HepG2 (cell line): ENCODE measurements around the gene EARS2. TPM values are rescaled to one million over a fixed set of nuclear protein-coding genes. Genes with fewer than 3 reads are reported as not detected.

Source experiments
- CBX2 ChIP-seq, 2 experiments: fragments of 200-600 bp in 1 of 2; sonication (generic); formaldehyde crosslinking in 1 of 2; IDR thresholded peaks; 2 replicates each; pipeline versions ENCODE4 v1.7.0 to v1.8.1; 2018 to 2022; ENCODE audit warnings: low read depth in 2 of 2, low read length in 1 of 2, mild to moderate bottlenecking in 1 of 2, missing genetic modification reagents in 1 of 2
- KDM2A ChIP-seq: sonication (generic); formaldehyde crosslinking; IDR thresholded peaks from 2 replicates; pipeline ENCODE4 v1.4.0; 2020; ENCODE audit warnings: low read depth, missing genetic modification reagents, borderline replicate concordance
- MEF2D ChIP-seq: sonication (generic); formaldehyde crosslinking; IDR thresholded peaks from 2 replicates; pipeline ENCODE4 v1.5.1; 2020; ENCODE audit warnings: mild to moderate bottlenecking, missing genetic modification reagents
- MLLT10 ChIP-seq: sonication (generic); formaldehyde crosslinking; IDR thresholded peaks from 2 replicates; pipeline ENCODE4 v1.4.0; 2020; ENCODE audit warnings: missing genetic modification reagents
- NRL ChIP-seq: sonication (generic); formaldehyde crosslinking; IDR thresholded peaks from 2 replicates; pipeline ENCODE4 v1.5.0; 2020; ENCODE audit warnings: missing genetic modification reagents, mild to moderate bottlenecking, moderate library complexity, borderline replicate concordance
- TGIF2 ChIP-seq: IDR thresholded peaks from 2 replicates; pipeline ENCODE4 v1.6.1; 2016; ENCODE audit warnings: control low read depth, missing compliant biosample characterization
- ZBTB3 ChIP-seq: sonication (generic); formaldehyde crosslinking; IDR thresholded peaks from 2 replicates; pipeline ENCODE4 v1.4.0; 2020; ENCODE audit warnings: low read depth, mild to moderate bottlenecking, moderate library complexity, missing genetic modification reagents, borderline replicate concordance
- ZNF274 ChIP-seq: sonication (generic); formaldehyde crosslinking; IDR thresholded peaks from 2 replicates; pipeline ENCODE4 v1.5.1; 2020; ENCODE audit warnings: mild to moderate bottlenecking, missing genetic modification reagents
- ZNF33A ChIP-seq: sonication (generic); formaldehyde crosslinking; IDR thresholded peaks from 2 replicates; pipeline ENCODE4 v1.5.1; 2020; ENCODE audit warnings: missing genetic modification reagents, mild to moderate bottlenecking, moderate library complexity, borderline replicate concordance
- ZNF570 ChIP-seq: sonication (generic); formaldehyde crosslinking; IDR thresholded peaks from 2 replicates; pipeline ENCODE4 v1.4.0; 2020; ENCODE audit warnings: mild to moderate bottlenecking, missing genetic modification reagents, borderline replicate concordance
- ZNF572 ChIP-seq: sonication (generic); formaldehyde crosslinking; IDR thresholded peaks from 2 replicates; pipeline ENCODE4 v1.5.1; 2020; ENCODE audit warnings: mild to moderate bottlenecking, missing genetic modification reagents
- ZNF709 ChIP-seq: sonication (generic); formaldehyde crosslinking; IDR thresholded peaks from 2 replicates; pipeline ENCODE4 v1.5.0; 2020; ENCODE audit warnings: mild to moderate bottlenecking, missing genetic modification reagents
- ZNF737 ChIP-seq: sonication (generic); formaldehyde crosslinking; IDR thresholded peaks from 2 replicates; pipeline ENCODE4 v1.5.0; 2020; ENCODE audit warnings: missing genetic modification reagents, mild to moderate bottlenecking, borderline replicate concordance
- polyA plus RNA-seq, 8 experiments: library from polyadenylated mRNA; depleted of rRNA in 3 of 8; stranded (reverse) in 7 of 8; unstranded in 1 of 8; fragments of >200 nt; fragmentation: Illumina TruSeq in 4 of 8; extraction: Trizol in 4 of 8; gene quantifications; 2 replicates each; pipeline versions ENCODE4 v1.2.1 to v1.2.3, GENCODE V29; 2011 to 2016; ENCODE audit warnings: low read depth in 4 of 8, missing spikeins in 1 of 8, mixed read lengths in 1 of 8; ENCODE audit not compliant: insufficient read depth in 1 of 8
- total RNA-seq, 5 experiments: library from RNA; depleted of rRNA; stranded (reverse); fragments of >200 nt; fragmentation: Illumina TruSeq; extraction: Trizol; gene quantifications; 2 replicates each; pipeline ENCODE4 v1.2.3, GENCODE V29; 2016; ENCODE audit warnings: low read depth in 1 of 5
- TF ChIP-seq, protein P1 (sequence below): sonication (generic); formaldehyde crosslinking; IDR thresholded peaks from 2 replicates; pipeline ENCODE4 v1.4.0; 2020; ENCODE audit warnings: missing genetic modification reagents
- TF ChIP-seq, protein P2 (sequence below): sonication (generic); formaldehyde crosslinking; IDR thresholded peaks from 2 replicates; pipeline ENCODE4 v1.4.0; 2020; ENCODE audit warnings: mild to moderate bottlenecking, missing genetic modification reagents
- TF ChIP-seq, protein P3 (sequence below): sonication (generic); formaldehyde crosslinking; IDR thresholded peaks from 2 replicates; pipeline ENCODE4 v1.5.0; 2020; ENCODE audit warnings: mild to moderate bottlenecking, missing genetic modification reagents

The EARS2 gene
- total and polyA plus RNA-seq, 2 of the 13 experiments (the other 11 are each of a cell fraction or from before 2014, with no cell fraction given) = 49.4 to 80.4 TPM

DNA sequence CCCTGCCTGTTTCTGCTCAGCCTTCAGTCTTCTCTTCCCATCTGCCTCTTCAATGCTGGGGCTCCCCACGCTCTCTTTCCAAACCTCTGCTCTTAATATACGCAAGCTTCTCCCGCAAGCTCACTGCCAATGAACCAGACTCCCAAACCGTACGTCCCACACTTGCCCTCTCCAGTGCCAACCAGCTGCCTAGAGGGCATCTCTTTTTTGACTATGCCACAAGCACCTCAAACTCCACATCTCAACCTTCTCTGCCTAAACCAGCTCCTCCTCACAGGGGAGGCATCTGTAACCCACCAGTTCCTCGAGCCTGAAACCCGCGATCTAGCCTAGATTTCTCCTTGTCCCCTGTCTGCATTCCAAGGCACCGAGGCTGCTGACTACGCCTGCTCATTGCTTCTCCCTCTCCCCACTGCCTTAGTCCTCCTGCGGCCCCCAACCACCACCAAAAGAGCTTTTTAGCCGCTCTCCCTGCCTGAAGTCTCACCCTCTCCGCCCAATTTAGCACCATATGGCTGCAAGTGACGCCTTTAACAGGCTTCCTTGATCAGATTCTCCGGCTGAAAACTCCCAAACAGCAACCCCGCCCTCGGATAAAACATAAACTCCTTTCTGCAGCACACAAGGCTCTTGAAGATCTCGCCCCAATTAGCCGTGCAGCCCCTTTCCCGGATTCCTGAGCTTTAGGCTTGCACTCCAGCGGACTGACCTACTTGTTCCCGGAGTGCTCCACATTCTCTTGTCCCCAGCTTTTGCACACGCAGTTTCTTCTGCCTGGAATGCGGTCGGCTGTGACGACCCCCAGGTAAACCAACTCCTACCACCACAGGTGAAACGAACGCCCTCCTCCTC lies 48.3 kb downstream of the EARS2 start (continued):
- TF ChIP-seq, protein P1, sequence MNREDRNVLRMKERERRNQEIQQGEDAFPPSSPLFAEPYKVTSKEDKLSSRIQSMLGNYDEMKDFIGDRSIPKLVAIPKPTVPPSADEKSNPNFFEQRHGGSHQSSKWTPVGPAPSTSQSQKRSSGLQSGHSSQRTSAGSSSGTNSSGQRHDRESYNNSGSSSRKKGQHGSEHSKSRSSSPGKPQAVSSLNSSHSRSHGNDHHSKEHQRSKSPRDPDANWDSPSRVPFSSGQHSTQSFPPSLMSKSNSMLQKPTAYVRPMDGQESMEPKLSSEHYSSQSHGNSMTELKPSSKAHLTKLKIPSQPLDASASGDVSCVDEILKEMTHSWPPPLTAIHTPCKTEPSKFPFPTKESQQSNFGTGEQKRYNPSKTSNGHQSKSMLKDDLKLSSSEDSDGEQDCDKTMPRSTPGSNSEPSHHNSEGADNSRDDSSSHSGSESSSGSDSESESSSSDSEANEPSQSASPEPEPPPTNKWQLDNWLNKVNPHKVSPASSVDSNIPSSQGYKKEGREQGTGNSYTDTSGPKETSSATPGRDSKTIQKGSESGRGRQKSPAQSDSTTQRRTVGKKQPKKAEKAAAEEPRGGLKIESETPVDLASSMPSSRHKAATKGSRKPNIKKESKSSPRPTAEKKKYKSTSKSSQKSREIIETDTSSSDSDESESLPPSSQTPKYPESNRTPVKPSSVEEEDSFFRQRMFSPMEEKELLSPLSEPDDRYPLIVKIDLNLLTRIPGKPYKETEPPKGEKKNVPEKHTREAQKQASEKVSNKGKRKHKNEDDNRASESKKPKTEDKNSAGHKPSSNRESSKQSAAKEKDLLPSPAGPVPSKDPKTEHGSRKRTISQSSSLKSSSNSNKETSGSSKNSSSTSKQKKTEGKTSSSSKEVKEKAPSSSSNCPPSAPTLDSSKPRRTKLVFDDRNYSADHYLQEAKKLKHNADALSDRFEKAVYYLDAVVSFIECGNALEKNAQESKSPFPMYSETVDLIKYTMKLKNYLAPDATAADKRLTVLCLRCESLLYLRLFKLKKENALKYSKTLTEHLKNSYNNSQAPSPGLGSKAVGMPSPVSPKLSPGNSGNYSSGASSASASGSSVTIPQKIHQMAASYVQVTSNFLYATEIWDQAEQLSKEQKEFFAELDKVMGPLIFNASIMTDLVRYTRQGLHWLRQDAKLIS (CRISPR knock-in tag) = no peak
- TF ChIP-seq ZNF737 (CRISPR knock-in tag) (0 out of 2 replicates have a peak, but pooled peaks have one; percentile 28), ZBTB3 (CRISPR knock-in tag) (0 out of 2 replicates have a peak, but pooled peaks have one; percentile 21), ZNF572 (CRISPR knock-in tag) (peak; percentile 85), ZNF33A (no peak), NRL (peak; percentile 21; the same call in 1 of the 2 replicates), ZNF709 (CRISPR knock-in tag) (no peak), ZNF274 (CRISPR knock-in tag) (peak; percentile 25; the same call in 1 of the 2 replicates), ZNF570 (CRISPR knock-in tag) (no peak), MLLT10 (CRISPR knock-in tag) (no peak), CBX2 (IDR thresholded peaks at IDR 0.05; ENCODE audit: low read depth, low read length) (no peak), CBX2 (CRISPR knock-in tag; IDR thresholded peaks at IDR 0.05; ENCODE audit: low read depth) (no peak), TGIF2 (CRISPR knock-in tag) (peak; percentile 30; the same call in 1 of the 2 replicates), KDM2A (CRISPR knock-in tag) (0 out of 2 replicates have a peak, but pooled peaks have one; percentile 53), MEF2D (CRISPR knock-in tag) (0 out of 2 replicates have a peak, but pooled peaks have one; percentile 22)
- TF ChIP-seq, protein P2, sequence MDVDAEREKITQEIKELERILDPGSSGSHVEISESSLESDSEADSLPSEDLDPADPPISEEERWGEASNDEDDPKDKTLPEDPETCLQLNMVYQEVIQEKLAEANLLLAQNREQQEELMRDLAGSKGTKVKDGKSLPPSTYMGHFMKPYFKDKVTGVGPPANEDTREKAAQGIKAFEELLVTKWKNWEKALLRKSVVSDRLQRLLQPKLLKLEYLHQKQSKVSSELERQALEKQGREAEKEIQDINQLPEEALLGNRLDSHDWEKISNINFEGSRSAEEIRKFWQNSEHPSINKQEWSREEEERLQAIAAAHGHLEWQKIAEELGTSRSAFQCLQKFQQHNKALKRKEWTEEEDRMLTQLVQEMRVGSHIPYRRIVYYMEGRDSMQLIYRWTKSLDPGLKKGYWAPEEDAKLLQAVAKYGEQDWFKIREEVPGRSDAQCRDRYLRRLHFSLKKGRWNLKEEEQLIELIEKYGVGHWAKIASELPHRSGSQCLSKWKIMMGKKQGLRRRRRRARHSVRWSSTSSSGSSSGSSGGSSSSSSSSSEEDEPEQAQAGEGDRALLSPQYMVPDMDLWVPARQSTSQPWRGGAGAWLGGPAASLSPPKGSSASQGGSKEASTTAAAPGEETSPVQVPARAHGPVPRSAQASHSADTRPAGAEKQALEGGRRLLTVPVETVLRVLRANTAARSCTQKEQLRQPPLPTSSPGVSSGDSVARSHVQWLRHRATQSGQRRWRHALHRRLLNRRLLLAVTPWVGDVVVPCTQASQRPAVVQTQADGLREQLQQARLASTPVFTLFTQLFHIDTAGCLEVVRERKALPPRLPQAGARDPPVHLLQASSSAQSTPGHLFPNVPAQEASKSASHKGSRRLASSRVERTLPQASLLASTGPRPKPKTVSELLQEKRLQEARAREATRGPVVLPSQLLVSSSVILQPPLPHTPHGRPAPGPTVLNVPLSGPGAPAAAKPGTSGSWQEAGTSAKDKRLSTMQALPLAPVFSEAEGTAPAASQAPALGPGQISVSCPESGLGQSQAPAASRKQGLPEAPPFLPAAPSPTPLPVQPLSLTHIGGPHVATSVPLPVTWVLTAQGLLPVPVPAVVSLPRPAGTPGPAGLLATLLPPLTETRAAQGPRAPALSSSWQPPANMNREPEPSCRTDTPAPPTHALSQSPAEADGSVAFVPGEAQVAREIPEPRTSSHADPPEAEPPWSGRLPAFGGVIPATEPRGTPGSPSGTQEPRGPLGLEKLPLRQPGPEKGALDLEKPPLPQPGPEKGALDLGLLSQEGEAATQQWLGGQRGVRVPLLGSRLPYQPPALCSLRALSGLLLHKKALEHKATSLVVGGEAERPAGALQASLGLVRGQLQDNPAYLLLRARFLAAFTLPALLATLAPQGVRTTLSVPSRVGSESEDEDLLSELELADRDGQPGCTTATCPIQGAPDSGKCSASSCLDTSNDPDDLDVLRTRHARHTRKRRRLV = no peak
- TF ChIP-seq, protein P3, sequence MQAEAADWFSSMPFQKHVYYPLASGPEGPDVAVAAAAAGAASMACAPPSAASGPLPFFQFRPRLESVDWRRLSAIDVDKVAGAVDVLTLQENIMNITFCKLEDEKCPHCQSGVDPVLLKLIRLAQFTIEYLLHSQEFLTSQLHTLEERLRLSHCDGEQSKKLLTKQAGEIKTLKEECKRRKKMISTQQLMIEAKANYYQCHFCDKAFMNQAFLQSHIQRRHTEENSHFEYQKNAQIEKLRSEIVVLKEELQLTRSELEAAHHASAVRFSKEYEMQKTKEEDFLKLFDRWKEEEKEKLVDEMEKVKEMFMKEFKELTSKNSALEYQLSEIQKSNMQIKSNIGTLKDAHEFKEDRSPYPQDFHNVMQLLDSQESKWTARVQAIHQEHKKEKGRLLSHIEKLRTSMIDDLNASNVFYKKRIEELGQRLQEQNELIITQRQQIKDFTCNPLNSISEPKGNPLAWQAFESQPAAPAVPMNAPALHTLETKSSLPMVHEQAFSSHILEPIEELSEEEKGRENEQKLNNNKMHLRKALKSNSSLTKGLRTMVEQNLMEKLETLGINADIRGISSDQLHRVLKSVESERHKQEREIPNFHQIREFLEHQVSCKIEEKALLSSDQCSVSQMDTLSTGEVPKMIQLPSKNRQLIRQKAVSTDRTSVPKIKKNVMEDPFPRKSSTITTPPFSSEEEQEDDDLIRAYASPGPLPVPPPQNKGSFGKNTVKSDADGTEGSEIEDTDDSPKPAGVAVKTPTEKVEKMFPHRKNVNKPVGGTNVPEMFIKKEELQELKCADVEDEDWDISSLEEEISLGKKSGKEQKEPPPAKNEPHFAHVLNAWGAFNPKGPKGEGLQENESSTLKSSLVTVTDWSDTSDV (CRISPR knock-in tag) = no peak
